Activated T-cell treated with anti-CD3 and anti-CD28 coated beads for 4 hours (primary cell): ENCODE results near the gene CNTNAP5.

ENCODE experiments used
- DNase-seq: peaks from one replicate; pipeline ENCODE4 v3.0.0-alpha.2; 2020

Gene CNTNAP5

DNA sequence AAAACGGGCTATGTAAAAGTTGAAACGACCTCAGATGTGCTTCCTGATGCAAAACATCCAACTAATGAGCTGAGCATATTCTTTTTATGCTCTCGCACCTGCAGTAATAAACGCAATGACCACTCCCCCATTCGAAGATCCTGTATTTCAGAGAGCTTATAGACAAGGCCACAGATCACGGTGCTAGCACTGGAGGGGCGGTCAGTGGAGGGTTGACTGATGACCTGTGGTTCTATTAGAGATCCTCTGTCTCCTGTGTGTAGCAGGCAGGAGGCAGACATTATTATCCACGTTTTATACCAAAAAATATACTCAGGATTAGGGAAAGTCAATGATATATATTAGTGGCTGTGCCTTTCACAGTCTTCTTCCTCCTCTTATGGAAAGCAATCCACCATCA is 457.0 kb downstream of the CNTNAP5 start:
- no peak for DNase-seq

DNA sequence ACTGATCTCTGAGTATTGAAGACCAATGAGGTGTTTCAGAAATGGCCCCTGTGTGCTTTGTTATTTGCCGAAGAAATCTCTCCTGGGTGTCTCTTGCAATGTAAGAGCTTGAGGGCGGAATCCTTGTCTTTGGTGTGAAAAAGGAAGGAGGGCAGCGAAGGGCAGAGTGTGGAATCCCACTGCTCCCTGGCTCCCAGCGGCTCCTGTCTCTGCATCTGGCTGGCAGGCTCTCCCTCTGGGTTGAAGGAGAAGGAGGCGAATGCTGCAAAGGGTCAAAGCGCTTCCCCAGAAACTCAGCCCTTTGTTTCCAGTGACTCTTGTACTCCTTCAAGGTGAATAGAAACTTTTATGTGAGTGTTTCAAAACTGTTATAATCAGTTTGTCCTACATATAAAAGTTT is 457.5 kb downstream of the CNTNAP5 start:
- DNase-seq = no peak

- DNase-seq = no peak
Measured at GRCh38 chr2:124485659-124486058, 460.6 kb downstream of the CNTNAP5 start.

GRCh38 chr2:124489686-124490085 is 464.6 kb downstream of the CNTNAP5 start:
- no peak for DNase-seq

GRCh38 chr2:124501575-124502152 is 476.6 kb downstream of the CNTNAP5 start:
- no peak for DNase-seq

DNA sequence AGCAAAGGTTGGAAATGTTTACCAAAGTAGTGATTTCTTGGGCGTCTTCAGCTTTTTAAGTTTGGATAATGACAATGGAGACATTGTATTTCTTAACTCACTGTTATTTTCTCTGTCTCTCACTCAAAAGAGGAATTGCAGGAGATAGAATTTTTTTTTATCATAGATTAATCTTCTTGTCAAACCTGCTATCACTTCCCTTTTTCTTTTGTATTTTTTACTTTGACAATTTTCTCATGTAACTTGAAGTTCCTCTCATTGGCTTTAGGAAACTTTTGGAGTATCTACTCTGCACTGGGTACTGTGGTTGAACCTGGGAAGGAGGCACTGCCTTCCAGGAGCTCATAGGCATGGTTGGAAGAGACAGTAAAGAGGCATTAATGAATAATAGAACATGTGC is 489.1 kb downstream of the CNTNAP5 start:
- DNase-seq = no peak

GRCh38 chr2:124520953-124521352 is 495.9 kb downstream of the CNTNAP5 start:
- no peak for DNase-seq

DNA sequence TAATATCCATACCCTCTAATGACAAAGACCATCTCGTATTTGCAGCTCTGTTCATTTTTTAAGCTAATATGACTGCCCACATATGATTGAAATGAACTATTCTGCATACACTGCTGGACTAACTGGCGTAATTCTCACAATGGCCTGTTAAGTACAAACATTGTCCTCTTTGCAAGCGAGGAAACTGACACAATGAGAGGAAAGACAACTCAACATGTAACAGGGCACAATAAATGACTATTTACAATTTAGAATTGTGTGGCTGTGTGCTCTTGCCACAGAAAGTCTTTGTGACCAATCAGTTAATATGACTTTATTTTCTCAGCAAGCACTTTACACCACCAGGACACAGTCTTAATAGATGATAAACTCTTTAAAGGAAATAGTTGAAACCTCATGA is 498.0 kb downstream of the CNTNAP5 start:
- no peak for DNase-seq

DNA sequence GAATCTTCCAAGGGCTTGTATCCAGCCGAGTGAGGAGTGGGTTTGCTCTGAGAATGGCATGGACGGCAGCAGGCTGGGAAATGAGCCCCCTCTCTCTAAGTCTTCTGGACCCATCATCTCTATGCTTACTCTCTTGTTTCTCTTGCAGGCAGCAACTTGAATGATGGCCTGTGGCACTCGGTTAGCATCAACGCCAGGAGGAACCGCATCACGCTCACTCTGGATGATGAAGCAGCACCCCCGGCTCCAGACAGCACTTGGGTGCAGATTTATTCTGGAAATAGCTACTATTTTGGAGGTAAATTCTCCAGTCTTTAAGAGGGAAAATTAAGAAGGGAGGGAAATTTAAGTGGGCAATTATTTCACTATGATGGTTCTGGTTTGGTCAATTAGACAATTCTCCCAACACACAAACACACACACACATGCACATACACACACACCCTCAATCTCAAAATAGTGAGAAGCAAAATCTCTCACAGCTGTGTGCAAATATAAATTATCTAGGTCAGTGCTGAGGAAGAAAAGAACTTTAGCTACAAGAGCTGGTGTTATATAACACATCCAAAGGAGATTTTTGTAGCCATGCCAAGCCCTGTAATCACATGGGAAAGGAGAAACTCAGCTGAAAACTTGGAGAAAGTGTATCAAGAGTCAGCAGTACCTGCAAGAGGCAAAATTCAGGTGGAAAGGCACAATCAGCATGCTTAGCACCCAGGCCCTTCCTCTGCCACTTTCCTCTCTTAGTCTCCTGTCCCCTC is 499.2 kb downstream of the CNTNAP5 start:
- DNase-seq = no peak

DNA sequence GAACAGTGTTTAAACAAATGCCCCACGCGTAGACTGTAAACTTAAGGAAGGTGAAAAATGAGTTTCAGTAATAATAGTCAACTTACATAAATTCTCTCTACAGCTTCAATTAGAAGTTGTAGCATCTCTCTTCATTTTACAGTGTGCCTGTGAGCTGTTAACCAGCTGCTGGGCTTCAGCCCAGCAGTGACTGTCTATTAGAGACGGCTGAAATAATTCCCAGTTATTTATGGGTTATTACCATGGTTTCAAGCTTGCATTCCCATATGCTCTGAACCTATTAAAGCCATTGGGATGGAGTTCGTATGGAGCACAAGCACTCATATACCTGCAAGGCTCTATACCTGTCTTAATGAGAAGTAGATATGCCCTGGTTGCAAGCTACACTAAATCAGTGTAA is 501.1 kb downstream of the CNTNAP5 start:
- no peak for DNase-seq

GRCh38 chr2:124530203-124530602 is 505.1 kb downstream of the CNTNAP5 start:
- no peak for DNase-seq

GRCh38 chr2:124533226-124533954 is 508.3 kb downstream of the CNTNAP5 start:
- no peak for DNase-seq

DNA sequence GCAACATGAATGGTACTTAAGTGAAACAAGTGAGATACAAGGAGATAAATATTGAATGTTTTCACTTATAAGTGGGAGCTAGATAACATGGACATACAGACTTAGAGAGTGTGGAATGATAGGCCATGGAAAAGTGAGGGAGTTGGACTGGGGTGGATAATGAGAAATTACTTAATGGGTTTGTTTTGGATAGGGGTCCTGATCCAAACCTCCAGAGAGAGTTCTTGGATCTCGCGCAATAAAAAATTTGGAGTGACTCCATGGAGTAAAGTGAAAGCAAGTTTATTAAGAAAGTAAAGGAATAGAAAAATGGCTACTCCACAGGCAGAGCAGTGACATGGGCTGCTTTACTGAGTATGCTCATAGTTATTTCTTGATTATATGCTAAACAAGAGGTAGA is 508.9 kb downstream of the CNTNAP5 start:
- no peak for DNase-seq

DNA sequence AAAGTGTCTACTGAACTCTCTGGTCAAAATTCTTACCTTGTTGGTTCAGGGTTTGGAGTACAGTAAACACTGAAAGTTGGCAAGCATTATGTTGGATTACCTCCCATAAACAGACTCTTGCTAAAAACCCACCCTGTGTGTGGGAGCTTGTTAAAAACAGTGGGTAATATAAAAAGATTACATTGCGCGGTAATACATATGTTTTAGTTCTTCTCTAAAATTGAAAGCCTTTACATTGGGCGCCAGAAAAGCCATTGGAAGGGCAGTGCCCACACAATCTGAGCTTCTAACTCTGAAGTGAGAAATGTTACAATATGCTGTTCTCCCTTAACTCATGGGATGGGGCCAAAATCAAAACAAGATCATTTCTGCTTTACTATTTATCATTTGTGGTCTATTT is 510.7 kb downstream of the CNTNAP5 start:
- no peak for DNase-seq

GRCh38 chr2:124536591-124536990 is 511.5 kb downstream of the CNTNAP5 start:
- no peak for DNase-seq

- no peak for DNase-seq
Measured at GRCh38 chr2:124538549-124538948, 513.5 kb downstream of the CNTNAP5 start.

- DNase-seq = no peak
Measured at GRCh38 chr2:124540805-124541204, 515.7 kb downstream of the CNTNAP5 start.

DNA sequence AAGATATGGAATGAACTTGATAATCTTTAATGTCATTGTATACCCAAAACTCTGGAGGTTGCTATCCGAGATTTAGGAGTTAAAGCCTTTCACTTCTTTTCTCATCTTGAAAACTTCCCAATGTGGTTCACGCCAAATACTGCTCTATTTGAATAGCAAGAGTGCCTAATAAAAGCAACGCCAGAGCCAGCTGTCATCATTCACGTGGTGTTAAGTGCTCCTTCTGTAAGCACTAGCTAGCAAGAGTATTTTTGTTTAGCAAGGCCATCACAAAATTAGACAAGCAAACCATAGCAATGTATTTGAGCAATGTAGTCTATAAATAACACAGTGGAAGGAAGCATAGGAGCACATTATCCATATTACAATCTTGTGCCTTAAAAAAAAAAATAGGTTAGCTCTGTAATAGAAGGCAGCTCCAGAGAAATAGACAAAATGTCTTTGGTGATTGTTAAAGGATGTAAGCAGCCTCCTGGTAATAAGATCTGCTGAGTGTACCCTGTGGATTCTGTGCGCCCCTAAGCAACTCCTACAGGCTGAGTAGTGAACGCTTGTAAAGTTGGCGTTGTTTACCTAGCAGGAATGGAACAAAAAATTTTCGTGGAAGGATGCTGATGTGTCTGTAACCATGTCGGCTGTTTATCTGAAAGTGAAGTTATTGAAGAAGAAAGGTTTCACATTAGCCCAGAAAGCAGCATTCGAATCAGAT is 518.0 kb downstream of the CNTNAP5 start:
- DNase-seq = no peak

GRCh38 chr2:124547700-124548099 is 522.6 kb downstream of the CNTNAP5 start:
- no peak for DNase-seq

- DNase-seq = no peak
Measured at GRCh38 chr2:124558277-124558905, 533.3 kb downstream of the CNTNAP5 start.

DNA sequence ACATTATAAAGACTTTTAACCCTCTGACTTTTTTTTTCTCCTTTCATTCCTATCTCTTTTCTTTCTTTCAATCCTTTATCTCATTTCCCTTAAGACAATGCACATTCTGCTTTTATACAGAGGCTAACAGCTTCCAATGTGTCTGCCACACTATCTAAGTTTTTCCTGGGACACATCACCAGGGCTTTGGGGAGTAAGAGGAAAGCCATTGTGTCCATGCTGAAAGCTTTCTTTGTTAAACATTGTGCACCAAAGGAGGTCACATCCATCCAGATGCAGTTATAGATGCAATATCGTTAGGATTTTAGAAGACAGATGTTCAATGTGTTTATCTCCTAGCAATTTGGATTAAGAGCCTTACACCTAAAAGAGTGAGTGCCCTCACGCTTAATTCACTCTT is 534.1 kb downstream of the CNTNAP5 start:
- no peak for DNase-seq

- no peak for DNase-seq
Measured at GRCh38 chr2:124560592-124561112, 535.6 kb downstream of the CNTNAP5 start.

GRCh38 chr2:124561486-124561885 is 536.4 kb downstream of the CNTNAP5 start:
- DNase-seq = no peak
